Endothelial cell (in vitro differentiated cells): ENCODE data around the gene CEACAM1. TPM values are rescaled to one million over a fixed set of nuclear protein-coding genes. Genes with fewer than 3 reads are reported as not detected.

Source experiments
- DNase-seq: peaks from one replicate; pipeline ENCODE4 v3.0.0; 2021; ENCODE audit warnings: low spot score
- H3K27ac Mint-ChIP-seq: one replicate; pipeline ENCODE4 v1.8.0; 2021; ENCODE audit warnings: mixed read lengths, inconsistent platforms; ENCODE audit not compliant: unreplicated experiment
- H3K27me3 Mint-ChIP-seq: one replicate; pipeline ENCODE4 v1.8.0; 2021; ENCODE audit warnings: mild to moderate bottlenecking, moderate library complexity, mixed read lengths, inconsistent platforms; ENCODE audit not compliant: unreplicated experiment
- H3K36me3 Mint-ChIP-seq: one replicate; pipeline ENCODE4 v1.8.0; 2021; ENCODE audit warnings: mild to moderate bottlenecking, low read depth, mixed read lengths, inconsistent platforms; ENCODE audit not compliant: unreplicated experiment
- H3K4me1 Mint-ChIP-seq: one replicate; pipeline ENCODE4 v1.8.0; 2021; ENCODE audit warnings: mild to moderate bottlenecking, mixed read lengths, inconsistent platforms; ENCODE audit not compliant: unreplicated experiment
- H3K4me3 Mint-ChIP-seq: one replicate; pipeline ENCODE4 v1.8.0; 2021; ENCODE audit warnings: mild to moderate bottlenecking, mixed read lengths, inconsistent platforms; ENCODE audit not compliant: unreplicated experiment
- H3K9me3 Mint-ChIP-seq: one replicate; pipeline ENCODE4 v1.8.0; 2021; ENCODE audit warnings: mixed read lengths, inconsistent platforms; ENCODE audit not compliant: unreplicated experiment
- CTCF ChIP-seq: fragments of 200-600 bp; sonication (generic); IDR thresholded peaks from one replicate; pipeline ENCODE4 v1.5.0; 2021; ENCODE audit warnings: antibody characterized with exemption; ENCODE audit not compliant: unreplicated experiment
- total RNA-seq: library from RNA; stranded (reverse); fragmentation: NEBNext Ultra II Directional; extraction: Animal tissue kit (Norgen Biotek cat#: 25700); gene quantifications from one replicate; pipeline ENCODE4 v1.2.1, GENCODE V29; 2021; ENCODE audit not compliant: unreplicated experiment

Gene CEACAM1
- total RNA-seq, 1 donor from 2014 or later: 9.3 TPM

GRCh38 chr19:42521346-42522030, 6.8 kb downstream of the CEACAM1 start:
- Mint-ChIP-seq H3K9me3 (no peaks in the 10 kb centered on the region), H3K4me3 (no peak overlapping the region), H3K36me3 (peaks cover 20% of the 10 kb centered on the region), H3K27ac (no peak overlapping the region), H3K4me1 (peaks cover 3% of the 10 kb centered on the region), H3K27me3 (peaks cover 5% of the 10 kb centered on the region)
- no peak for DNase-seq
- TF ChIP-seq CTCF: no peak

- no peak overlapping the region for H3K4me3 Mint-ChIP-seq
Measured at GRCh38 chr19:42519108-42519507, 9.2 kb downstream of the CEACAM1 start.

GRCh38 chr19:42516771-42517170, 11.5 kb downstream of the CEACAM1 start:
- no peaks in the 10 kb centered on the region for H3K9me3 Mint-ChIP-seq
- no peak overlapping the region for H3K4me3 Mint-ChIP-seq
- DNase-seq: no peak
- TF ChIP-seq CTCF: no peak
- H3K27ac Mint-ChIP-seq: no peak overlapping the region
- H3K4me1 Mint-ChIP-seq: peaks cover 9% of the 10 kb centered on the region
- H3K36me3 Mint-ChIP-seq: peaks cover 13% of the 10 kb centered on the region
- peaks cover 9% of the 10 kb centered on the region for H3K27me3 Mint-ChIP-seq

More at GRCh38 chr19:42519108-42519507, 9.2 kb downstream of the CEACAM1 start:
- Mint-ChIP-seq H3K9me3 (no peaks in the 10 kb centered on the region), H3K27me3 (peaks cover 5% of the 10 kb centered on the region), H3K4me1 (no peaks in the 10 kb centered on the region), H3K36me3 (peaks cover 20% of the 10 kb centered on the region), H3K27ac (no peak overlapping the region)
- no peak for TF ChIP-seq CTCF
- no peak for DNase-seq

- Mint-ChIP-seq H3K9me3 (no peaks in the 10 kb centered on the region), H3K4me3 (no peak overlapping the region), H3K27me3 (peaks cover 5% of the 10 kb centered on the region), H3K27ac (no peak overlapping the region), H3K4me1 (peaks cover 11% of the 10 kb centered on the region), H3K36me3 (peaks cover 13% of the 10 kb centered on the region)
- DNase-seq: no peak
- no peak for TF ChIP-seq CTCF
Measured at GRCh38 chr19:42515241-42515832, 12.9 kb downstream of the CEACAM1 start.

- H3K9me3 Mint-ChIP-seq: no peaks in the 10 kb centered on the region
- DNase-seq: no peak
- no peak overlapping the region for H3K27ac Mint-ChIP-seq
- H3K4me1 Mint-ChIP-seq: peaks cover 11% of the 10 kb centered on the region
- no peak for TF ChIP-seq CTCF
- H3K27me3 Mint-ChIP-seq: peaks cover 5% of the 10 kb centered on the region
- H3K4me3 Mint-ChIP-seq: no peak overlapping the region
- H3K36me3 Mint-ChIP-seq: peaks cover 13% of the 10 kb centered on the region
Measured at GRCh38 chr19:42514449-42514848, 13.8 kb downstream of the CEACAM1 start.
